HEK293T (cell line): ENCODE results near the gene DAPK1.

Source experiments
- CTCF ChIA-PET: fragments of 350-600 bp; formaldehyde crosslinking; extraction: SDS; loops from one replicate; lab custom pipeline; 2021; ENCODE audit warnings: antibody characterized with exemption, inconsistent platforms; lab: Yijun Ruan, JAX
- POLR2A ChIA-PET: fragments of 350-600 bp; formaldehyde crosslinking; extraction: SDS; loops from one replicate; lab custom pipeline; 2020; ENCODE audit warnings: antibody characterized with exemption, inconsistent platforms; lab: Yijun Ruan, JAX
- DNase-seq: peaks from one replicate; pipeline ENCODE4 v3.0.0; 2012; ENCODE audit warnings: mixed read lengths; ENCODE audit errors: extremely low spot score
- ARNT ChIP-seq: fragments of 450-650 bp; IDR thresholded peaks from 2 replicates; pipeline ENCODE4 v1.6.1; 2017; ENCODE audit warnings: mild to moderate bottlenecking
- BHLHE40 ChIP-seq: fragments of 450-650 bp; IDR thresholded peaks from 2 replicates; pipeline ENCODE4 v1.6.1; 2016; ENCODE audit warnings: mild to moderate bottlenecking, moderate library complexity, borderline replicate concordance
- CTBP1 ChIP-seq: fragments of 450-650 bp; IDR thresholded peaks from 2 replicates; pipeline ENCODE4 v1.6.1; 2016; ENCODE audit warnings: borderline replicate concordance
- ELF4 ChIP-seq: fragments of 450-650 bp; IDR thresholded peaks from 2 replicates; pipeline ENCODE4 v1.6.1; 2017; ENCODE audit warnings: antibody characterized with exemption
- FOXA1 ChIP-seq: fragments of 450-650 bp; IDR thresholded peaks from 2 replicates; pipeline ENCODE4 v1.6.1; 2016; ENCODE audit warnings: mild to moderate bottlenecking
- FOXK2 ChIP-seq: fragments of 450-650 bp; IDR thresholded peaks from 2 replicates; pipeline ENCODE4 v1.6.1; 2016; ENCODE audit warnings: mild to moderate bottlenecking
- FOXM1 ChIP-seq: fragments of 450-650 bp; IDR thresholded peaks from 2 replicates; pipeline ENCODE4 v1.6.1; 2017; ENCODE audit warnings: mild to moderate bottlenecking, borderline replicate concordance
- HDGF ChIP-seq: fragments of 450-650 bp; IDR thresholded peaks from 2 replicates; pipeline ENCODE4 v1.6.1; 2017; ENCODE audit warnings: antibody characterized with exemption, borderline replicate concordance
- L3MBTL2 ChIP-seq: fragments of 450-650 bp; conservative IDR thresholded peaks from 2 replicates; pipeline ENCODE4 v1.6.1; 2016; ENCODE audit warnings: mild to moderate bottlenecking
- LEF1 ChIP-seq: fragments of 450-650 bp; IDR thresholded peaks from 2 replicates; pipeline ENCODE4 v1.6.1; 2017; ENCODE audit warnings: mild to moderate bottlenecking, borderline replicate concordance
- NFRKB ChIP-seq: fragments of 450-650 bp; IDR thresholded peaks from 2 replicates; pipeline ENCODE4 v1.6.1; 2016; ENCODE audit warnings: mild to moderate bottlenecking, moderate library complexity
- PKNOX1 ChIP-seq: fragments of 450-650 bp; IDR thresholded peaks from 2 replicates; pipeline ENCODE4 v1.6.1; 2016
- SP1 ChIP-seq: fragments of 450-650 bp; IDR thresholded peaks from 2 replicates; pipeline ENCODE4 v1.6.1; 2017
- SUZ12 ChIP-seq: fragments of 450-650 bp; IDR thresholded peaks from 2 replicates; pipeline ENCODE4 v1.6.1; 2016; ENCODE audit warnings: mild to moderate bottlenecking
- TARDBP ChIP-seq: fragments of 450-650 bp; IDR thresholded peaks from 2 replicates; pipeline ENCODE4 v1.6.1; 2016
- ZNF384 ChIP-seq: fragments of 450-650 bp; IDR thresholded peaks from 2 replicates; pipeline ENCODE4 v1.6.1; 2016

Gene DAPK1

DNA sequence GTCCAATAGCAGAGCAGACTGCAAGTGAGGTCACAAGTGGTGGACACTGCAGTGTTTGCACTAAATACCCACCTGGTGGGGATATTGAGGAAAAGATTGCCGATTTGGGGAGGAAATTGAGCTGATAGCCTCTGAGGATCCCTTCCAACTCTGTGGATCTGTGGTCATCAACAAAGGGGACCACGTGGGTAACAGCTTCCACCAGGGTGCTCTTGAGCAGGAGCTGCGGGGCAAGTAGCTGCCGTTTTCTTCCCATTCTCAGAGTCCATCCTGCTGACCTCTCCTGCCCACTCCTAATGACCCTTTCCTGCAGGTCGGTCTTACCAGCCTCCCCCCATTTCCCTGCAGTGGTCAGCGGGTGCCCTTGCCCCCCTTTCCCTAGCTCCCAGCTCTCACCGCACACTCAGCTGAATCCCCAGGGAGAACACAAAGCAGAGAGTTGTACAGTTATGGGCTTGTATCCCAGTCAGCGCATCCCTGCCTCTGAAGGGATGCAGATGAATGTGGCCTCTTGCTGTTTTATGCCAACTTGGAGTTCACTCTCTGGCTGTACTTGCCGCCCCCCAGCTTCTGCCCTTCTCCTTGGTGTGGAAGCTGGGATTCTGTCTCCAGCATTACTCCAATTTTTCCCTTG lies 18.0 kb downstream of the DAPK1 start:
- ChIA-PET CTCF (no interaction called here), POLR2A (no interaction called here)
- no peak for TF ChIP-seq LEF1
- TF ChIP-seq SUZ12 = no peak
- no peak for TF ChIP-seq BHLHE40
- no peak for DNase-seq

- TF ChIP-seq LEF1 = no peak
- TF ChIP-seq L3MBTL2 = no peak
- no peak for TF ChIP-seq HDGF
- TF ChIP-seq FOXK2 = no peak
- no peak for TF ChIP-seq ARNT
- no peak for TF ChIP-seq SUZ12
- no peak for TF ChIP-seq ELF4
- TF ChIP-seq BHLHE40 = no peak
- no peak for TF ChIP-seq ZNF384
- TF ChIP-seq FOXM1 = no peak
- CTCF ChIA-PET = no interaction called here
- no peak for DNase-seq
- POLR2A ChIA-PET = no interaction called here
Observed at GRCh38 chr9:87516222-87516925, 18.7 kb downstream of the DAPK1 start.

DNA sequence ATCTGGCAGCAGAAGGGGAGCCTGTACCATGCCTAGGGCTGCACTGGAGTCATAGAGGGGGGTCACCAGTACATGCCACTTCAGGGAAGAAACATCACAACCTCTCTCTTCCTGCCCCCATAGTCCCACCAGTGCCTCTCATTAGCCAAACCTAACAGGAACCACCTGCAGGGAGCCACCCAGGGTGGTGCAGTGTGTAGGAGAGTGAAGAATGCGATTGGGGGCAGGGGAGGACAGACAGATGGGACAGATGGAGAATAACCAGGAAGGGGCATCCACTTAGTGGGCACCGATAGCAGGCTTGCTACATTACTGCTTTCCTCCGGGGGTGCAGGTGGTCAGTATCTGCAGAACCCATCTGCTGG lies 19.2 kb downstream of the DAPK1 start:
- ChIA-PET POLR2A (no interaction called here), CTCF (no interaction called here)
- DNase-seq = no peak
- TF ChIP-seq LEF1 (no peak), ELF4 (no peak), NFRKB (no peak), FOXA1 (no peak), SP1 (no peak), ARNT (no peak), FOXM1 (no peak), BHLHE40 (no peak), PKNOX1 (no peak), CTBP1 (no peak), TARDBP (no peak), ZNF384 (no peak), L3MBTL2 (no peak)

GRCh38 chr9:87517732-87518131 lies 20.1 kb downstream of the DAPK1 start:
- CTCF ChIA-PET = interaction anchor here (0.6 kb wide), 1 partner anchor 28 kb away, joined by 5 read pairs; no protein-coding TSS in a partner anchor
- DNase-seq = no peak
- POLR2A ChIA-PET = no interaction called here
- TF ChIP-seq SP1 (no peak), LEF1 (no peak)

DNA sequence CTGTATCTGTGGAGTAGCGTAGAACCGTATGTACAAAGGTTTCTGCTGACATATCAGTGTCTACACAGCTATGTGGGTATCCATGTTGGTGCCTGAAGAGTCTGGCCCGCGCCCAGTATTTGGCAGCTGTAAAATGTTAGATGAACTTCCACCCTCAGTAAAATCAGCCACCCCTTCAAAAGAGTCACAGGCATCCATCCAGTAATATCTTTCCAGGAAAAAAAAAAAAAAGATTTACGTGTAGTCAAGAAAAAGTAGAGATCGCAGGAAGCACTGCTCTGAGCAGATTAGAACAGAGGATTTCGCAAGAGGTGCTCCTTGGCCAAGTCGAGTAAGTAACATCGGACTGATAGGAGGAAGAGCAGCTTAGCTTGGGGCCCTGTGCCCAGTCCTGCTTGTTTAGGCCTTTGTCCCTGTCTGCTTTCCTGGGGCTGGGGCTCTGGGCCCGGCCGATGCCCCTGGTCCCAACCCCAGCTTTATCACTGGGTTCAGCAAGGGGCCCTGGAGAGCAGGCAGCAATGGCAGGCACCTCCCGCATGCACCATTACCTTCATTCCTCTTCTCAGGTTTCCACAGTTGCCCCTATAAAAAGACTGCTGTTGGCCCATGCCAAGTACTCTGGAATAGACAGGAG lies 21.2 kb downstream of the DAPK1 start:
- POLR2A ChIA-PET = no interaction called here
- TF ChIP-seq FOXM1 = no peak
- TF ChIP-seq SUZ12 = no peak
- TF ChIP-seq ZNF384 = no peak
- TF ChIP-seq CTBP1 = no peak
- TF ChIP-seq BHLHE40 = no peak
- CTCF ChIA-PET = no interaction called here
- DNase-seq = no peak

- no peak for TF ChIP-seq LEF1
- no peak for TF ChIP-seq ZNF384
- no peak for TF ChIP-seq ELF4
- CTCF ChIA-PET = no interaction called here
- POLR2A ChIA-PET = no interaction called here
- no peak for DNase-seq
Observed at GRCh38 chr9:87519461-87519860, 21.8 kb downstream of the DAPK1 start.

- ChIA-PET CTCF (no interaction called here), POLR2A (no interaction called here)
- DNase-seq = no peak
- TF ChIP-seq L3MBTL2 = no peak
- TF ChIP-seq PKNOX1 = no peak
- no peak for TF ChIP-seq HDGF
- no peak for TF ChIP-seq FOXK2
- TF ChIP-seq FOXA1 = no peak
- TF ChIP-seq SUZ12 = no peak
- TF ChIP-seq TARDBP = no peak
- TF ChIP-seq NFRKB = no peak
- TF ChIP-seq CTBP1 = no peak
- no peak for TF ChIP-seq ELF4
- TF ChIP-seq LEF1 = no peak
- TF ChIP-seq ARNT = no peak
- TF ChIP-seq BHLHE40 = no peak
- TF ChIP-seq FOXM1 = no peak
- no peak for TF ChIP-seq ZNF384
- no peak for TF ChIP-seq SP1
Observed at GRCh38 chr9:87520172-87520683, 22.6 kb downstream of the DAPK1 start.
